Measurements from ENCODE around the gene CSTPP1. TPM values are rescaled to one million over a fixed set of nuclear protein-coding genes. Genes with fewer than 3 reads are reported as not detected.

Gene CSTPP1
- total and polyA plus RNA-seq, 2 of the 4 experiments (the other 2 are of a cell fraction): 22.0 to 35.7 TPM

DNA sequence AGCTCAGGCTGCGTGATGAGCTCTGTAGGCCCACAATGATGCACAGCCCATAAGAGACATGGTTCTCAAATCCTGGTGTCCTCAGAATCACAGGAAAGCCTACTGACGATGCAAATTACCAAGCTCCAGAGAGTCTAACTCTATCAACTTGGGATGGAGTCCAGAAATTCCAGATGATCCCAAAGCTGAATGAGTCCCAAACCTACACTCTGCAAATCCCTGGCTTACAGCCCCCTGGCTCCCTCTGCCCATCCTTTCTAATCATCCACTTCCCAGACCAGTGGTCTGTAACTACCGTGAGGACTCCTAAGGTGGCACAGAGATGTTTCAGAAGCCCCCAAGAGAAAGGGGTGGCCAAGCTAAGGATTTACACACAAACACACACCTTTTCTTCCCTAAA is 226.6 kb downstream of the CSTPP1 start:
- Histone ChIP-seq H3K27me3 (ENCODE audit: control insufficient read depth, insufficient read depth, low read length) (no peaks in the 10 kb centered on the region), H2BK120ac (ENCODE audit: low read depth, low read length) (no peak overlapping the region), H3K9me1 (ENCODE audit: insufficient read depth, low read length) (no peaks in the 10 kb centered on the region), H3K9me3 (ENCODE audit: control insufficient read depth, insufficient read depth, low read length) (no peaks in the 10 kb centered on the region), H3K4me1 (ENCODE audit: control insufficient read depth, insufficient read depth, low read length) (no peaks in the 10 kb centered on the region), H4K20me1 (ENCODE audit: insufficient read depth, low read length) (peaks cover 37% of the 10 kb centered on the region), H3K27ac (ENCODE audit: insufficient read depth, low read length) (no peak overlapping the region), H3K56ac (ENCODE audit: extremely low read depth, insufficient read depth, low read length) (no peak overlapping the region), H3K4ac (ENCODE audit: low read depth, low read length) (no peak overlapping the region), H2AK5ac (ENCODE audit: low read depth, low read length) (no peak overlapping the region), H2BK15ac (ENCODE audit: low read depth, low read length) (no peak overlapping the region), H3K4me2 (ENCODE audit: low read depth, low read length) (no peak overlapping the region), H2AFZ (replicated peaks; ENCODE audit: low read length, poor library complexity) (no peak overlapping the region), H3K14ac (replicated peaks; ENCODE audit: low read depth, low read length) (no peak overlapping the region), H3K79me1 (ENCODE audit: low read depth in 1 of 2, low read length in 2 of 2) (peaks cover 0 to 43% of the 10 kb centered on the region in 2 experiments; a peak in 3 of 4 replicates), H4K91ac (ENCODE audit: insufficient read depth, low read depth, low read length) (no peak overlapping the region), H3K23ac (ENCODE audit: low read depth, low read length) (no peak overlapping the region), H3K36me3 (ENCODE audit: control insufficient read depth, insufficient read depth, low read length) (peaks cover 41% of the 10 kb centered on the region), H3K4me3 (ENCODE audit: insufficient read depth, low read depth, low read length) (no peak overlapping the region), H2BK5ac (ENCODE audit: low read depth, low read length, poor library complexity, severe bottlenecking) (no peak overlapping the region), H2BK20ac (ENCODE audit: low read depth, low read length) (no peak overlapping the region), H4K5ac (ENCODE audit: low read depth, low read length) (no peak overlapping the region), H2AK9ac (replicated peaks; ENCODE audit: low read depth, low read length, poor library complexity) (no peak overlapping the region), H3K18ac (ENCODE audit: low read depth, low read length) (no peak overlapping the region), H4K8ac (ENCODE audit: low read depth in 2 of 2, low read length in 2 of 2) (no peak overlapping the region), H3K9ac (ENCODE audit: low read depth, low read length) (no peak overlapping the region)
- in situ Hi-C loops (cut with MboI; ENCODE audit: low sequenced_read_pairs) (no loop called here), intact Hi-C loops (cut with micrococcal nuclease) (no loop called here), dilution Hi-C loops (cut with HindIII; ENCODE audit: low sequenced_read_pairs, unreplicated experiment) (no loop called here)
- no CpG with 5 or more reads among the region's 3 CpGs for WGBS, 2 experiments (ENCODE audit: extremely low coverage in 2 of 2, insufficient read length in 1 of 2)
- CTCF ChIA-PET: interaction anchor here (0.6 to 0.8 kb wide), 2 partner anchors 59 to 96 kb away, joined by 3 to 7 read pairs; no protein-coding TSS in a partner anchor
- DNase-seq (no peak), ATAC-seq (ENCODE audit: low read depth) (no peak)
- POLR2A ChIA-PET (ENCODE audit: unreplicated experiment): interaction anchor here (0.6 to 1.1 kb wide), 2 partner anchors 9 to 244 kb away, joined by 3 to 6 read pairs; no protein-coding TSS in a partner anchor
- no TSS peak for BruUV-seq (replicated peaks)
- TF ChIP-seq CHD1 (IDR thresholded peaks at IDR 0.05; ENCODE audit: low read depth, low read length) (no peak), FOS (IDR thresholded peaks at IDR 0.05; ENCODE audit: low read depth, low read length) (no peak), RFX5 (IDR thresholded peaks at IDR 0.05; ENCODE audit: low read depth, low read length) (no peak), RCOR1 (IDR thresholded peaks at IDR 0.05; ENCODE audit: insufficient replicate concordance, low read length) (no peak)
